ENCODE results near the gene TMPRSS11A. TPM values are rescaled to one million over a fixed set of nuclear protein-coding genes. Genes with fewer than 3 reads are reported as not detected.

The TMPRSS11A gene
- total and polyA plus RNA-seq, 8 donors, result 0.73 to 17.5 TPM; not detected in 6

DNA sequence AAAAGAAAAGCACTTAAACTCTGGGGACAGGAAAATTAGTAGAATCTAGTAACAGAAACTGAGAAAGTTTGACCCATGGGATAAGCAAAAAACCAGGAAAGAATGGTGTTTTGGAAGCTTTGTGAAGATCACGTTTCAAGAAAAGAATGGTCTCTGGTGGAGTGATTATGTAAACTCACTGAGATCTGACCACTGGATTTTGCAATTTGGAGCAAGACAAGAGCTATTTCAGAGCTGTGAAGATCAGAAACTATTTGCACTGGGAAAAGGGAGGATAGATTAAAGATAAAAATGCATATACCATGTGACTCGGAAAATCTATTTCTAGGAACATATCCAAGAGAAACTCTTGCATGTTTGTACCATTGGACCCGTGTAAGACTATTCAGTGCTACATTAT lies 83.8 kb downstream of the TMPRSS11A start:
- no peak for DNase-seq
- Histone ChIP-seq H3K4me3 (no peak overlapping the region), H3K27ac (no peak overlapping the region), H3K4me1 (no peaks in the 10 kb centered on the region), H3K27me3 (no peaks in the 10 kb centered on the region), H3K36me3 (no peaks in the 10 kb centered on the region), H3K9me3 (no peaks in the 10 kb centered on the region)
- WGBS, 5 donors, result 88 to 93% (median 90%) methylated on average over 3 of the region's 3 CpGs
- intact Hi-C loops (cut with DNase I; ENCODE audit: low total_unique reads), result no loop called here
- TF ChIP-seq, protein P1, sequence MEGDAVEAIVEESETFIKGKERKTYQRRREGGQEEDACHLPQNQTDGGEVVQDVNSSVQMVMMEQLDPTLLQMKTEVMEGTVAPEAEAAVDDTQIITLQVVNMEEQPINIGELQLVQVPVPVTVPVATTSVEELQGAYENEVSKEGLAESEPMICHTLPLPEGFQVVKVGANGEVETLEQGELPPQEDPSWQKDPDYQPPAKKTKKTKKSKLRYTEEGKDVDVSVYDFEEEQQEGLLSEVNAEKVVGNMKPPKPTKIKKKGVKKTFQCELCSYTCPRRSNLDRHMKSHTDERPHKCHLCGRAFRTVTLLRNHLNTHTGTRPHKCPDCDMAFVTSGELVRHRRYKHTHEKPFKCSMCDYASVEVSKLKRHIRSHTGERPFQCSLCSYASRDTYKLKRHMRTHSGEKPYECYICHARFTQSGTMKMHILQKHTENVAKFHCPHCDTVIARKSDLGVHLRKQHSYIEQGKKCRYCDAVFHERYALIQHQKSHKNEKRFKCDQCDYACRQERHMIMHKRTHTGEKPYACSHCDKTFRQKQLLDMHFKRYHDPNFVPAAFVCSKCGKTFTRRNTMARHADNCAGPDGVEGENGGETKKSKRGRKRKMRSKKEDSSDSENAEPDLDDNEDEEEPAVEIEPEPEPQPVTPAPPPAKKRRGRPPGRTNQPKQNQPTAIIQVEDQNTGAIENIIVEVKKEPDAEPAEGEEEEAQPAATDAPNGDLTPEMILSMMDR (IDR thresholded peaks at IDR 0.05), result no peak
- TF ChIP-seq EP300 (IDR thresholded peaks at IDR 0.05) (no peak), POLR2AphosphoS5 (IDR thresholded peaks at IDR 0.05) (no peak), POLR2A (IDR thresholded peaks at IDR 0.05) (no peak)

DNA sequence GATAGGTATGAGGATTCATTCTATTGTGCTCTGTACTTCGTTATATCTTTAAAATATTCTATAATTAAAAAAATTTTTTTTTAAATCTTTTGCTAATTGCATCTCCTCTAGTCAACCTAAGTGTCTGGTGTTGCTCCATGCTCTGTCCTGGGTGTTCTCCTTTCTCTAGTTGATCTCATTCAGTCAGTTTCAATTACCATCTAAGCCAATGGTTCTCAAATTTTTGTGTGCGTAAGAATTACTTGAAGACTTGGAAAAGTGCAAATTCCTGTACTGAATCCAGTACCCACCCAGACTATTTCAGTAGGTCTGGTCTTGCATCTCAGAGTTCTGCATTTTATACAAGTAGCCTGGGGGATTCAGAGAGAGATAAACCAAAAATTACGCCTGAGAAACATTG lies 86.2 kb downstream of the TMPRSS11A start:
- no peaks in the 10 kb centered on the region for H3K27me3 ChIP-seq
- no peak for DNase-seq
- no peaks in the 10 kb centered on the region for H3K4me1 ChIP-seq
- TF ChIP-seq, protein P1 (IDR thresholded peaks at IDR 0.05), result no peak
- TF ChIP-seq EP300 (IDR thresholded peaks at IDR 0.05) (no peak), POLR2AphosphoS5 (IDR thresholded peaks at IDR 0.05) (no peak), POLR2A (IDR thresholded peaks at IDR 0.05) (no peak)
- no peaks in the 10 kb centered on the region for H3K36me3 ChIP-seq
- no peak overlapping the region for H3K27ac ChIP-seq
- WGBS, 5 donors, result 74 to 88% (median 86%) methylated on average over 3 of the region's 3 CpGs
- no peak overlapping the region for H3K4me3 ChIP-seq
- intact Hi-C loops (cut with DNase I; ENCODE audit: low total_unique reads), result no loop called here
- no peaks in the 10 kb centered on the region for H3K9me3 ChIP-seq

DNA sequence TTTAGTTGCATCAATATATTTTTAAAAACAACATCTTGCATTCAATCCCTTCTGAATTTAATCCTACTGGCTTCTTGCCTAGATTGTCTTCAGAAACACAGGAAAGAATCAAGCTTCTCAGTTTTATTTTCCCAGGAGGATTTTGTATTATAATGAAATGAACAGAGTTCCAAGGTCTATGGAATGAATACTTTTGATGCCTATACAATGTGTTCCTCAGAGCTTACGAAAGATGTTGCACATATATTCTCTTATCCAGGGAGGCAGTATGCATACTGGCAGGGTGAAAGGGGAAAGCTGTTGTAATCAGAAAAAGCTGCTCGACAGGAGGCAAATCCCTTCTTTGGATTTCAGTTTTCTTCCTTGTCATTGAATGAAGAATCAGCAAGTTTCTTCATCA lies 88.3 kb downstream of the TMPRSS11A start:
- Histone ChIP-seq H3K4me3 (no peak overlapping the region), H3K4me1 (no peaks in the 10 kb centered on the region), H3K36me3 (no peaks in the 10 kb centered on the region), H3K9me3 (no peaks in the 10 kb centered on the region), H3K27me3 (no peaks in the 10 kb centered on the region), H3K27ac (no peak overlapping the region)
- DNase-seq, result no peak
- intact Hi-C loops (cut with DNase I; ENCODE audit: low total_unique reads), result no loop called here
- 45 to 59% (median 55%) methylated on average over 2 of the region's 2 CpGs for WGBS, 5 donors
- no peak for TF ChIP-seq POLR2AphosphoS5 (IDR thresholded peaks at IDR 0.05)
- TF ChIP-seq, protein P1 (IDR thresholded peaks at IDR 0.05), result no peak
- no peak for TF ChIP-seq EP300 (IDR thresholded peaks at IDR 0.05)
- no peak for TF ChIP-seq POLR2A (IDR thresholded peaks at IDR 0.05)

DNA sequence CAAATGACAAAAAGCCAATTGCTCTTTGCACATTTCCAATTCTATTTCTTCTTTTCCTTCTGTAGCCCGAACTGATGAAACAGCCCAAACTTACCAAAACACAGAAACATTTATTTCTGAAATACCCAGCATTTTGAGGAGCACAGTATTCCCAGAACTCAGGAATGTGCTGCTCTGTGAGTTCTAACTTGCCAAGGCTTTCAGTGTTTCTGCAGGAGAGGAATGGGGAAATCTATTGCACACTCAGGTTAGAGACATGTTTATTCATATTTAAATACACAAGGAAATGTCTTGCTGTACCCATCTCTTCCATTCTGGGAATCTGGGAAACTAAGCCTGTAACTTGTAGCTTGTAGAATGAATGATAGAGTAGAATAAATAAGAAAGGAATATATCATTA lies 90.2 kb downstream of the TMPRSS11A start:
- Histone ChIP-seq H3K36me3 (no peaks in the 10 kb centered on the region), H3K4me3 (no peak overlapping the region), H3K4me1 (no peaks in the 10 kb centered on the region), H3K27me3 (no peaks in the 10 kb centered on the region), H3K9me3 (no peaks in the 10 kb centered on the region), H3K27ac (no peak overlapping the region)
- TF ChIP-seq EP300 (IDR thresholded peaks at IDR 0.05) (no peak), POLR2AphosphoS5 (IDR thresholded peaks at IDR 0.05) (no peak), POLR2A (IDR thresholded peaks at IDR 0.05) (no peak)
- TF ChIP-seq, protein P1 (IDR thresholded peaks at IDR 0.05), result no peak
- DNase-seq, result no peak
- WGBS, 5 donors, result 65 to 88% (median 71%) methylated on average over 1 of the region's 1 CpG
- intact Hi-C loops (cut with DNase I; ENCODE audit: low total_unique reads), result no loop called here
